Heart right ventricle (tissue), 16 donors: ENCODE measurements around the gene NFYC. TPM values are rescaled to one million over a fixed set of nuclear protein-coding genes. Genes with fewer than 3 reads are reported as not detected.
A peak's percentile ranks its signal among the peaks of the same experiment; 100 is the strongest.

Source experiments
- ATAC-seq, 8 donors: fragments of 200-7000 bp; cut with Tn5 transposase; one replicate each; pipeline ENCODE4 v1.9.1; 2020; ENCODE audit warnings: mild to moderate bottlenecking in 8 of 8, moderate library complexity in 8 of 8, moderate number of reproducible peaks in 1 of 8
- DNase-seq, 2 donors: peaks; one replicate each; pipeline ENCODE4 v3.0.0-alpha.2; 2020
- H3K27ac ChIP-seq, 10 donors: fragments of 200-600 bp; sonication (generic) in 2 of 10; one replicate each; pipeline versions ENCODE4 v1.5.0 to v1.8.0; 2020 to 2022; ENCODE audit warnings: mild to moderate bottlenecking in 3 of 10
- H3K27me3 ChIP-seq, 7 donors: fragments of 200-600 bp; one replicate each; pipeline ENCODE4 v1.8.0; 2021 to 2022; ENCODE audit warnings: mild to moderate bottlenecking in 2 of 7
- H3K36me3 ChIP-seq, 9 donors: fragments of 200-600 bp; sonication (generic) in 1 of 9; one replicate each; pipeline versions ENCODE4 v1.5.0 to v1.8.0; 2020 to 2022; ENCODE audit warnings: mild to moderate bottlenecking in 2 of 9
- H3K4me1 ChIP-seq, 9 donors: fragments of 200-600 bp; sonication (generic) in 1 of 9; one replicate each; pipeline versions ENCODE4 v1.5.0 to v1.8.0; 2020 to 2022; ENCODE audit warnings: mild to moderate bottlenecking in 4 of 9
- H3K4me3 ChIP-seq, 10 donors: fragments of 200-600 bp; sonication (generic) in 2 of 10; one replicate each; pipeline versions ENCODE4 v1.5.0 to v1.8.0; 2020 to 2022; ENCODE audit warnings: mild to moderate bottlenecking in 7 of 10, moderate library complexity in 2 of 10
- H3K9me3 ChIP-seq, 11 donors: fragments of 200-600 bp in 10 of 11; sonication (generic) in 2 of 11; one replicate each; pipeline versions ENCODE4 v1.5.0 to v1.8.0; 2013 to 2022; ENCODE audit warnings: mild to moderate bottlenecking in 2 of 11, control low read depth in 1 of 11, moderate library complexity in 1 of 11
- CTCF ChIP-seq, 9 donors: fragments of 200-600 bp; sonication (generic) in 2 of 9; IDR thresholded peaks; one replicate each; pipeline versions ENCODE4 v1.5.0 to v1.8.0; 2021 to 2022; ENCODE audit warnings: antibody characterized with exemption in 9 of 9, mild to moderate bottlenecking in 5 of 9, moderate library complexity in 1 of 9
- WGBS, 2 donors: extraction: QIAGEN DNeasy Blood & Tissue Kit; methylation state at CpG; one replicate each; pipeline ENCODE4 v1.1.7; 2013; ENCODE audit warnings: inconsistent platforms in 1 of 2; 5-methylcytosine and 5-hydroxymethylcytosine counted together
- intact Hi-C, 10 donors: fragments of 100-400 bp; cut with DNase I; formaldehyde crosslinking; loops; one replicate each; pipeline versions ENCODE4 v1.11.1 to v1.14.2; 2022
- polyA plus RNA-seq, 2 donors: library from polyadenylated mRNA; stranded (reverse); fragments of 200-250 nt; gene quantifications; one replicate each; pipeline ENCODE4 v1.2.3, GENCODE V29; 2013
- total RNA-seq, 10 donors: library from RNA; stranded (reverse); fragmentation: NEBNext Ultra II Directional in 3 of 10; extraction: Animal tissue kit (Norgen Biotek cat#: 25700) in 3 of 10; gene quantifications; one replicate each; pipeline versions ENCODE4 v1.2.1 to v1.2.4, GENCODE V29; 2021 to 2023
- donor health status: Arrhythmogenic right ventricular cardiomyopathy.
- donor health status: ischemic (EF 13 %, LVEDD 7.1; RV severe dilation, severe dysfunction).
- donor health status: healthy with polysubstance abuse.
- donor health status: DM: no; HTN: yes; CAD: no.
- donor health status: DM: no; HTN: no; CAD: no.
- donor health status: ischemic (EF 25% LVEDD 6.9; RV normal size, moderate dysfunction).
- donor health status: ischemic (EF 25% LVEDD 5.7; RV mildly dilated, moderate dysfunction).
- donor health status: healthy.
- donor health status: DM: yes; HTN: yes; CAD: no.
- donor health status: Ischemic cardiomyopathy.
- donor health status: ischemic (EF 35%, LVEDD 5.7; RV mildly dilated, moderate dysfunction).
- donor health status: nonischemic (EF 11% LVEDD 7.7; RV severe dilation, severe dysfunction).
- donor health status: DM: yes; HTN: yes; CAD: no.
- donor health status: PGD.
- donor health status: ischemic (EF 29% LVEDD 5.4; RV normal size, mild dysfunction).
- donor health status: nonischemic (EF 23%, LVEDD 6.1; RV moderate dilation, normal function).

Gene NFYC
- total and polyA plus RNA-seq, 12 donors: 49.9 to 84.7 (median 71.7) TPM

GRCh38 chr1:40746344-40747090 is 55.0 kb downstream of the NFYC start:
- DNase-seq (no peak), ATAC-seq (no peak)
- peaks cover 4 to 75% (median 38%) of the 10 kb centered on the region in 9 donors for H3K4me1 ChIP-seq
- no peaks in the 10 kb centered on the region for H3K27me3 ChIP-seq
- H3K36me3 ChIP-seq: peaks cover 0 to 93% (median 21%) of the 10 kb centered on the region in 9 donors
- TF ChIP-seq CTCF (IDR thresholded peaks at IDR 0.05): no peak
- intact Hi-C loops: no loop called here
- no peak overlapping the region for H3K4me3 ChIP-seq
- 48 to 63% methylated on average over 2 of the region's 2 CpGs for WGBS, 2 donors
- no peak overlapping the region for H3K27ac ChIP-seq
- H3K9me3 ChIP-seq: no peaks in the 10 kb centered on the region

GRCh38 chr1:40748841-40749718 is 57.6 kb downstream of the NFYC start:
- TF ChIP-seq CTCF (IDR thresholded peaks at IDR 0.05): no peak
- H3K4me1 ChIP-seq: peaks cover 0 to 49% (median 16%) of the 10 kb centered on the region in 9 donors
- DNase-seq (no peak), ATAC-seq (peak in 1 of 8 donors; percentile 20)
- peaks cover 0 to 94% (median 37%) of the 10 kb centered on the region in 9 donors for H3K36me3 ChIP-seq
- no peaks in the 10 kb centered on the region for H3K27me3 ChIP-seq
- H3K9me3 ChIP-seq: no peaks in the 10 kb centered on the region
- H3K4me3 ChIP-seq: no peak overlapping the region
- intact Hi-C loops: no loop called here
- no peak overlapping the region for H3K27ac ChIP-seq
- 80 to 84% methylated on average over 5 of the region's 5 CpGs for WGBS, 2 donors

- H3K36me3 ChIP-seq: peaks cover 0 to 94% (median 44%) of the 10 kb centered on the region in 9 donors
- no peak for ATAC-seq
- intact Hi-C loops: no loop called here
- WGBS, 2 donors: 69 to 85% methylated on average over 3 of the region's 3 CpGs
- DNase-seq: no peak
- no peaks in the 10 kb centered on the region for H3K27me3 ChIP-seq
- H3K4me3 ChIP-seq: no peak overlapping the region
- no peak overlapping the region for H3K27ac ChIP-seq
- H3K9me3 ChIP-seq: no peaks in the 10 kb centered on the region
- TF ChIP-seq CTCF (IDR thresholded peaks at IDR 0.05): no peak
- peaks cover 0 to 47% (median 21%) of the 10 kb centered on the region in 9 donors for H3K4me1 ChIP-seq
Observed at GRCh38 chr1:40749817-40750216, 58.3 kb downstream of the NFYC start.

GRCh38 chr1:40750451-40750908 is 59.0 kb downstream of the NFYC start:
- Histone ChIP-seq H3K27ac (no peak overlapping the region), H3K36me3 (peaks cover 0 to 97% (median 51%) of the 10 kb centered on the region in 9 donors), H3K9me3 (no peaks in the 10 kb centered on the region), H3K4me1 (peaks cover 0 to 47% (median 25%) of the 10 kb centered on the region in 9 donors), H3K27me3 (no peaks in the 10 kb centered on the region), H3K4me3 (no peak overlapping the region)
- ATAC-seq (no peak), DNase-seq (no peak)
- WGBS, 2 donors: 74 to 81% methylated on average over 2 of the region's 2 CpGs
- TF ChIP-seq CTCF (IDR thresholded peaks at IDR 0.05): no peak
- intact Hi-C loops: no loop called here
